ENCODE measurements around the gene KNDC1.

KNDC1 gene

GRCh38 chr10:133209641-133210040 is 49.6 kb downstream of the KNDC1 start:
- H3K9ac ChIP-seq (ENCODE audit: low read length) = no peak overlapping the region
- no peak overlapping the region for H3K27ac ChIP-seq (ENCODE audit: low read depth, low read length)
- H3K4me3 ChIP-seq (ENCODE audit: low read depth in 1 of 2, low read length in 2 of 2) = no peak overlapping the region
- H3K36me3 ChIP-seq (ENCODE audit: insufficient read depth, low read length) = no peaks in the 10 kb centered on the region
- no peaks in the 10 kb centered on the region for H3K27me3 ChIP-seq (ENCODE audit: control insufficient read depth in 1 of 2, insufficient read depth in 2 of 2, low read length in 2 of 2)
- H3K4me1 ChIP-seq (ENCODE audit: insufficient read depth, low read length) = no peaks in the 10 kb centered on the region
- H3K9me3 ChIP-seq (ENCODE audit: low read length) = no peaks in the 10 kb centered on the region

- no peak overlapping the region for H3K4me3 ChIP-seq (ENCODE audit: low read depth in 1 of 2, low read length in 2 of 2)
- H3K4me1 ChIP-seq (ENCODE audit: insufficient read depth, low read length) = no peaks in the 10 kb centered on the region
- no peak overlapping the region for H3K27ac ChIP-seq (ENCODE audit: low read depth, low read length)
- no peaks in the 10 kb centered on the region for H3K27me3 ChIP-seq (ENCODE audit: control insufficient read depth in 1 of 2, insufficient read depth in 2 of 2, low read length in 2 of 2)
- H3K9me3 ChIP-seq (ENCODE audit: low read length) = no peaks in the 10 kb centered on the region
- H3K36me3 ChIP-seq (ENCODE audit: insufficient read depth, low read length) = no peaks in the 10 kb centered on the region
- H3K9ac ChIP-seq (ENCODE audit: low read length) = no peak overlapping the region
Measured at GRCh38 chr10:133210398-133211140, 50.5 kb downstream of the KNDC1 start.

GRCh38 chr10:133211141-133211830 is 51.3 kb downstream of the KNDC1 start:
- Histone ChIP-seq H3K9me3 (ENCODE audit: low read length) (no peaks in the 10 kb centered on the region), H3K9ac (ENCODE audit: low read length) (no peak overlapping the region), H3K27ac (ENCODE audit: low read depth, low read length) (no peak overlapping the region), H3K4me1 (ENCODE audit: insufficient read depth, low read length) (no peaks in the 10 kb centered on the region), H3K27me3 (ENCODE audit: control insufficient read depth in 1 of 2, insufficient read depth in 2 of 2, low read length in 2 of 2) (no peaks in the 10 kb centered on the region), H3K36me3 (ENCODE audit: insufficient read depth, low read length) (no peaks in the 10 kb centered on the region), H3K4me3 (ENCODE audit: low read depth in 1 of 2, low read length in 2 of 2) (no peak overlapping the region)

- H3K36me3 ChIP-seq (ENCODE audit: insufficient read depth, low read length) = no peaks in the 10 kb centered on the region
- no peak overlapping the region for H3K27ac ChIP-seq (ENCODE audit: low read depth, low read length)
- no peaks in the 10 kb centered on the region for H3K27me3 ChIP-seq (ENCODE audit: control insufficient read depth in 1 of 2, insufficient read depth in 2 of 2, low read length in 2 of 2)
- no peaks in the 10 kb centered on the region for H3K4me1 ChIP-seq (ENCODE audit: insufficient read depth, low read length)
- H3K9ac ChIP-seq (ENCODE audit: low read length) = no peak overlapping the region
- no peaks in the 10 kb centered on the region for H3K9me3 ChIP-seq (ENCODE audit: low read length)
- no peak overlapping the region for H3K4me3 ChIP-seq (ENCODE audit: low read depth in 1 of 2, low read length in 2 of 2)
Measured at GRCh38 chr10:133211959-133212852, 52.2 kb downstream of the KNDC1 start.

GRCh38 chr10:133212853-133213494 is 53.0 kb downstream of the KNDC1 start:
- no peak overlapping the region for H3K27ac ChIP-seq (ENCODE audit: low read depth, low read length)
- no peaks in the 10 kb centered on the region for H3K36me3 ChIP-seq (ENCODE audit: insufficient read depth, low read length)
- no peaks in the 10 kb centered on the region for H3K9me3 ChIP-seq (ENCODE audit: low read length)
- no peaks in the 10 kb centered on the region for H3K4me1 ChIP-seq (ENCODE audit: insufficient read depth, low read length)
- H3K27me3 ChIP-seq (ENCODE audit: control insufficient read depth in 1 of 2, insufficient read depth in 2 of 2, low read length in 2 of 2) = no peaks in the 10 kb centered on the region
- no peak overlapping the region for H3K4me3 ChIP-seq (ENCODE audit: low read depth in 1 of 2, low read length in 2 of 2)
- H3K9ac ChIP-seq (ENCODE audit: low read length) = no peak overlapping the region

GRCh38 chr10:133213641-133214467 is 53.8 kb downstream of the KNDC1 start:
- H3K36me3 ChIP-seq (ENCODE audit: insufficient read depth, low read length) = no peaks in the 10 kb centered on the region
- no peaks in the 10 kb centered on the region for H3K4me1 ChIP-seq (ENCODE audit: insufficient read depth, low read length)
- H3K9me3 ChIP-seq (ENCODE audit: low read length) = no peaks in the 10 kb centered on the region
- H3K27me3 ChIP-seq (ENCODE audit: control insufficient read depth in 1 of 2, insufficient read depth in 2 of 2, low read length in 2 of 2) = peaks cover 0 to 2% of the 10 kb centered on the region in 2 donors
- H3K4me3 ChIP-seq (ENCODE audit: low read depth in 1 of 2, low read length in 2 of 2) = no peak overlapping the region
- H3K9ac ChIP-seq (ENCODE audit: low read length) = no peak overlapping the region
- H3K27ac ChIP-seq (ENCODE audit: low read depth, low read length) = no peak overlapping the region

GRCh38 chr10:133214468-133215410 is 54.7 kb downstream of the KNDC1 start:
- H3K27me3 ChIP-seq (ENCODE audit: control insufficient read depth in 1 of 2, insufficient read depth in 2 of 2, low read length in 2 of 2) = peaks cover 0 to 11% of the 10 kb centered on the region in 2 donors
- H3K36me3 ChIP-seq (ENCODE audit: insufficient read depth, low read length) = no peaks in the 10 kb centered on the region
- H3K4me1 ChIP-seq (ENCODE audit: insufficient read depth, low read length) = no peaks in the 10 kb centered on the region
- no peak overlapping the region for H3K27ac ChIP-seq (ENCODE audit: low read depth, low read length)
- H3K9me3 ChIP-seq (ENCODE audit: low read length) = no peaks in the 10 kb centered on the region
- H3K4me3 ChIP-seq (ENCODE audit: low read depth in 1 of 2, low read length in 2 of 2) = no peak overlapping the region
- H3K9ac ChIP-seq (ENCODE audit: low read length) = no peak overlapping the region

GRCh38 chr10:133215586-133215985 is 55.6 kb downstream of the KNDC1 start:
- no peaks in the 10 kb centered on the region for H3K9me3 ChIP-seq (ENCODE audit: low read length)
- no peak overlapping the region for H3K4me3 ChIP-seq (ENCODE audit: low read depth in 1 of 2, low read length in 2 of 2)
- no peak overlapping the region for H3K27ac ChIP-seq (ENCODE audit: low read depth, low read length)
- H3K4me1 ChIP-seq (ENCODE audit: insufficient read depth, low read length) = no peaks in the 10 kb centered on the region
- peaks cover 0 to 14% of the 10 kb centered on the region in 2 donors for H3K27me3 ChIP-seq (ENCODE audit: control insufficient read depth in 1 of 2, insufficient read depth in 2 of 2, low read length in 2 of 2)
- H3K9ac ChIP-seq (ENCODE audit: low read length) = no peak overlapping the region
- H3K36me3 ChIP-seq (ENCODE audit: insufficient read depth, low read length) = no peaks in the 10 kb centered on the region

- no peaks in the 10 kb centered on the region for H3K36me3 ChIP-seq (ENCODE audit: insufficient read depth, low read length)
- no peak overlapping the region for H3K4me3 ChIP-seq (ENCODE audit: low read depth in 1 of 2, low read length in 2 of 2)
- H3K9ac ChIP-seq (ENCODE audit: low read length) = no peak overlapping the region
- H3K4me1 ChIP-seq (ENCODE audit: insufficient read depth, low read length) = no peaks in the 10 kb centered on the region
- H3K27me3 ChIP-seq (ENCODE audit: control insufficient read depth in 1 of 2, insufficient read depth in 2 of 2, low read length in 2 of 2) = peaks cover 0 to 23% of the 10 kb centered on the region in 2 donors
- no peaks in the 10 kb centered on the region for H3K9me3 ChIP-seq (ENCODE audit: low read length)
- H3K27ac ChIP-seq (ENCODE audit: low read depth, low read length) = no peak overlapping the region
Measured at GRCh38 chr10:133216776-133217175, 56.8 kb downstream of the KNDC1 start.

Data from muscle layer of colon (tissue), 2 donors.